EL (cell line): Measurements from ENCODE around the gene CTNND2.

Experiments used
- DNase-seq: peaks from one replicate; pipeline ENCODE4 v3.0.0-alpha.2; 2016

Gene CTNND2, protein sequence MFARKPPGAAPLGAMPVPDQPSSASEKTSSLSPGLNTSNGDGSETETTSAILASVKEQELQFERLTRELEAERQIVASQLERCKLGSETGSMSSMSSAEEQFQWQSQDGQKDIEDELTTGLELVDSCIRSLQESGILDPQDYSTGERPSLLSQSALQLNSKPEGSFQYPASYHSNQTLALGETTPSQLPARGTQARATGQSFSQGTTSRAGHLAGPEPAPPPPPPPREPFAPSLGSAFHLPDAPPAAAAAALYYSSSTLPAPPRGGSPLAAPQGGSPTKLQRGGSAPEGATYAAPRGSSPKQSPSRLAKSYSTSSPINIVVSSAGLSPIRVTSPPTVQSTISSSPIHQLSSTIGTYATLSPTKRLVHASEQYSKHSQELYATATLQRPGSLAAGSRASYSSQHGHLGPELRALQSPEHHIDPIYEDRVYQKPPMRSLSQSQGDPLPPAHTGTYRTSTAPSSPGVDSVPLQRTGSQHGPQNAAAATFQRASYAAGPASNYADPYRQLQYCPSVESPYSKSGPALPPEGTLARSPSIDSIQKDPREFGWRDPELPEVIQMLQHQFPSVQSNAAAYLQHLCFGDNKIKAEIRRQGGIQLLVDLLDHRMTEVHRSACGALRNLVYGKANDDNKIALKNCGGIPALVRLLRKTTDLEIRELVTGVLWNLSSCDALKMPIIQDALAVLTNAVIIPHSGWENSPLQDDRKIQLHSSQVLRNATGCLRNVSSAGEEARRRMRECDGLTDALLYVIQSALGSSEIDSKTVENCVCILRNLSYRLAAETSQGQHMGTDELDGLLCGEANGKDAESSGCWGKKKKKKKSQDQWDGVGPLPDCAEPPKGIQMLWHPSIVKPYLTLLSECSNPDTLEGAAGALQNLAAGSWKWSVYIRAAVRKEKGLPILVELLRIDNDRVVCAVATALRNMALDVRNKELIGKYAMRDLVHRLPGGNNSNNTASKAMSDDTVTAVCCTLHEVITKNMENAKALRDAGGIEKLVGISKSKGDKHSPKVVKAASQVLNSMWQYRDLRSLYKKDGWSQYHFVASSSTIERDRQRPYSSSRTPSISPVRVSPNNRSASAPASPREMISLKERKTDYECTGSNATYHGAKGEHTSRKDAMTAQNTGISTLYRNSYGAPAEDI (N-terminal part only)

DNA sequence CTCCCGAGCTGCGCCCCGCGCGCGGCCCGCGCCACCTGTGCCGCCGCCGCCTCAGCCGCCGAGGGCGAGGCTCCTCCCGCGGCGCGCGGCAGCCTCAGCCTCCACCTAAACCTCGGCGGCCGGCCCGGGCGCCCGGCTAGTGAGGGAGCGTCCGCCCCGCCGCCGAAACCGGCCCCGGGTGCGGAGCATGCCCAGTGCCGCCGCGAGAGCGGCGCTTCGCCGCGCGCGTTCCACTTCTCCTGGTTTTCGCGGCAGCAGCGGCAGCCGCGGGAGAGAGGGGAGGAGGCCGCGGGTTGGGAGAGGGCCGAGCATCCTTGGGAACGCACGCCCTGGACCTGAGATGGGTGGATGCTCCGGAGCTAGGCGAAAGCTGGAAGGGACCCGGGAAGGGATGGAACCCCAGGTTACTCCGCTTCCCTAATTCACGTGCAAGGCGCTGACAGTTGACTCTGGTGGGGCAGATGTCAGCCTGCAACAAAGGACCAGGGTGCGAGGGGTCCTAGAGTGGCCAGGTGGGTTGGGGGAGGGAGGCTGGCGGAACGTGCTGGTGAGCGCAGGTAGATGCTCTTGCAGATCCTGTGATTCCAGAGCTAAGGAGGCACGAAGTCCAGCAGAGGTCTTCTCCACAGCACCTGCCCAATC lies at the start of gene CTNND2:
CTNND2 (minus strand) TSS at position 182 of the 642 bp plus-strand sequence. CDS start 593 bp downstream, outside the sequence.
- DNase-seq, result no peak

DNA sequence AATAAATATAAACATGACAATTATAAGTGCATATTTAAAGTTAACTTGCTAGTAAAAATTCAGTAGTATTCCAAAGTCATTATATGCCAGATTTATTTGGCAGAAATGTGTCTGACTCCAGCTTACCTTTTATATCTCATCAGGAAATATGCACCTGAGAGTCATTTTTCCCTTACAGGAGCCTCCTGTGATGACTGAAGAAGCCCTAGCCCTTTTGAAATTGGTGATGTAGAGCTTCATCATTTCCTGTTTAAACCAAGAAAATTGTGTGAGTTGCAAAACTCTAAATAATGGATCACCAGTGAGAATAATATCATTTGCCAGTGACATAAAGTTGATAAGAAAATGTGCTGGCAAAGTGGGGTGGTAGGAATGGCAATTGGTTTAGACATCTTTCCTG lies 42.1 kb upstream of the CTNND2 start:
- no peak for DNase-seq

- DNase-seq, result no peak
These were observed 37.3 kb upstream of the CTNND2 start for GRCh38 chr5:11941566-11941965.

DNA sequence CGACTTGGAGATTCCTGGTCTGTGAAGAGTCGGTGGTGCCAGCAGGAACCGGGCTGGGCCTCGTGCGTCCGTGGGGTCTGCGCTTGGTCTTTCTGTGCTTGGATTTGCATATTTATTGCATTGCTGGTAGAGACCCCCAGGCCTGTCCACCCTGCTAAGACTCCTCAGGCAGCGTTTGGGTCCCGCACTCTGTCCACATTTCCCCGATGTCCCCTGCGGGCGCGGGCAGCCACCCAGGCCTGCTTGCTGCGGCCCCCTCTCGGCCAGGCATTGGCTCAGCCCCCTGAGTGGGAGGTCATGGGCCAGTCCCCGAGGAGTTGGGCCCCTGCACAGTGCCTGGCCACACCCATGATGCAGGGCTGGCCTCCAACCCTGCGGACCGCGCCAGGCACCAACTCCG lies 27.4 kb upstream of the CTNND2 start:
- no peak for DNase-seq

DNA sequence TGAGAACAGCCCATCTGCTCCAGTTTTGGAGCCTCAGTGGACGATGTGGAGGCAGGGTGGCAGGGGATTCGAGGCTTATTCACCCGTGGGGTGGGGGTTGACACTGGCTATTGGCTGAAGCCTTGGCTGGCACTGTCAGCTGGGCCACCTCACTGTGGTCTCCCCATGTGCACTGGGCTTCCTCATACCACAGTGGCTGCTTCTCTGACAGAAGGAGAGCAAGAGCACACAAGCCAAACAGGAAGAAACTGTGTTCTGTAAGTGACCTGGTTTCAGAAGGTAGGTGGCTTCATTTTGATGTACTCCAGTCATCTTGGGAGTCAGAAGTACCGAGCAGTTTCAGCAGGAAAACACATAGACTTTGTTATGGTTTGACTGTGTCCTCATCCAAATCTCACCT lies 24.7 kb upstream of the CTNND2 start:
- DNase-seq, result no peak

GRCh38 chr5:11925701-11926100 lies 21.5 kb upstream of the CTNND2 start:
- DNase-seq, result no peak

DNA sequence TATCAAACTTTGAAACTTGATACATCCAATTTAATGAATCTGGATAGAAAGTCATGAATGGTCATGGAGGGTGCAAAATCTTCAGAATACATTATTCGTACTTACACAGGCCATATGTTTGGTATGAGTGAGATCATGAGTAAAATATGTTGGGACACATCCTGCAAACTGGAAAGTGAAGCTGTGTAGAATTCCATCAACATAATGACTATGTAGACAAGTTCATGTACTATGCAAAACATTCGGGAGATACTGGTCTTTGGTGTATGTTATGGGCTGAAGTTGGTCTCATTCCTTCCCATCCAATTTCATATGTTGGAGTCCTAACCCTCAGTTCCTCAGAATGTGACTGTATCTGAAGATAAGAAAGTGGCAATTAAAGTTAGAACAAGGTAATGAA lies 18.1 kb upstream of the CTNND2 start:
- no peak for DNase-seq

- no peak for DNase-seq
These were observed 14.3 kb upstream of the CTNND2 start for GRCh38 chr5:11918463-11919045.

DNA sequence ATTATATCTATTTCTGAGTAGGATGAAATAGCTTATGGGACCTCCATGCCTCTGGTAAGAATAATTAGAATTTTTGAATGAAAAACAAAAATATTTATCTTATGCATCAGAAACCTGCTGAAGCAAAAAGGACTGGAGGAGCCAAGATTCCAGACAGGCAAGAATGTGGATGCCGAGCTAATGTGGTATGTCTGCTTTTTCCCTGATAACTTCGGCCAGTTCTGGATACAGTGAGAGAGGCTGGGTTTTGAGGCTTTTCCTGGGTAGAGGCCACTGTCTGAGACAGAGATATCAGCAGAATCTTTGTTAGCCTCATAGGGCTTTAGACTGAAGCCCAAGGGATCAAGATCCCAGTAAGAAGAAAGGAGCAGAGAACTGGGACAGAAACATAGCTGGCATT lies 5.2 kb upstream of the CTNND2 start:
- no peak for DNase-seq

DNA sequence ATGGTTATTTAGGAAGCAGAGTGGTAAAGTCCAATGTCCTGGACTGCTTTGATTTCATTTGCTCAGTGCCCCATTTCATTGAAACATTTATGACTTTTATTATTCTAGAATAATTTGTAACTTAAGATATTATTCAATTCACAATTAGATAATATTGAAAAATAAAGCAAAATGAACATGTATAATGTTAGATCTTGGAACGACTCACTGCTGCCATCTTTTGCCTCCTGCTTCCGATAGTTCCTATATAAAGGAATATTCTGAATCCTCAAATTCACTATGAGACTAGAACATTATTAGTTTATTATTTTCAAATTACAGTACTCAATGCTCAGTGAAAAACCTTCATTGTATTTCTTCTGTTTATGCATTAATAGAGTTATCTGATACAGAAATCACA lies 2.3 kb upstream of the CTNND2 start:
- no peak for DNase-seq

DNA sequence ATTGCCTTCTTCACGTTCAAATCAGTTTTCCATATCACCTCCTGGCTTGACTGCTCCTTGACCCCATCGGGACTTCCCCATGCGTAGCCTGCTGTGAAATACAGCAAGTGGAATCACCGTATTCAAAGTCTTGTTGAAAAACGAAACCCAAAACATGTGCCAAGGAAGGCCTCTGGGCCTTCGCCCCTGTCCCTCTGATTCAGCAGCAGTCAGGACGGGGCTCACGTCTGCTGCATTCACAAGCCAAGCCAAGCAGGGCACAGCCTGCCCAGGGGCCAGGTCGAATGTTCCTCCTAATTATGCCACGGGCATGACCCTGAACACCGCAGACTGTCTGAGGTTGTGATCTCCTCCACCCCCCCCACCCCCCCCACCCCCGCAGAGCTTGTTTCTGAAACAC lies 960 bp upstream of the CTNND2 start:
- DNase-seq, result no peak

DNA sequence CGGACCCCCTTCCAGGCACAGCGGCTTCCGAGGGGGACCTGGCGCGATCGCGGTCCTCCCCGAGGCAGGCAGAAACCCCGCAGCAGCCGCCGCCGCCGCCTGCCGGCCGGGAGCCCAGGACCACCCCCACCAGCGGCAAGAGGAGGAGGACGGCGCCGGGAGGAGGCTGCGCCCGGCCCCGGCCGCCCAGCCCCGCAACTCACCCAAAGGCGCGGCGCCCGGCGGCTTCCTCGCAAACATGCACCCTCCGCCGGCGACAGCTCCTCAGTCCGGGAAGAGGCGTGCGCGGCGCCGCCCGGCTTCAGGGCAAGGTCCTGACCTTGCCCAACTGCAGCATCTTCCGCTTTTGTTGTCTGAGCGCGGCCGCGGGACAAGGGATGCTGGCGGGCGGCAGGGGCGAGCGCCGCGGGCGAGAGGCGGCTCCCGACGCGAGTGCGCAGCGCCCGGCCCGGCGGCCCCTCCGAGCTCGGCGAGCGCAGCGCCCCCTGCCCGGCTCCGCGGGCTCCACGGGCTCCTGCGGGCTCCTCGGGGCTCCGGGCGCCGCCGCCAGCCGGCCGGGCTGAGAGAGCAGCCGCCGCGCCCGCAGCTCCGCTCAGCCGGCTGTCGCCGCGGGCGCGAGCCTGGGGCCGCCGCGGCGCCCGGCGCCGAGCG lies 507 bp downstream of the CTNND2 start:
- DNase-seq, result no peak

DNA sequence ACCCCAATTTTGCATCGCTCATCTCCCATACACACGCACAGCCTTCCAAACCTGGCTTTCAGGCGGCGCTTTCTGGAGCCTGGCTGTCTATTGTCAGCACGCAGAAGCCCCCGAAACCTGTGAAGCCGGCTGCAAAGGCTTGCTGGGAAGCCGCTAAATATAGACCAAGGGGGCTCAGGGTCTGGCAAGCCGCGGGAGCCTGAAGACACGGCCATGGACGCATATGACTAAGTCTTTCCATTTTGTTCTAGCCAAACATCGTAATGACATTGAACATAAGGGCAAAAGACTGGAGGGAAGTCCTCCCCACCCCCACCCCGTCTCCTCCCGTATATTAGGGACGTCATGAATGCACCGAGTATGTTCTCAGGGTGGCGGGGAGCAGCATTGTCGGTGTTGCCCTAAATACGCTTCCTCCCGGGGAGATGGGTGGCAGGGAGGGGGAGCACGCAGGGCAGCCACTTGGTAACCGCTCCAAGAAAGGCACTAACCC lies 1.1 kb downstream of the CTNND2 start:
- no peak for DNase-seq

- DNase-seq, result no peak
These were observed 2.0 kb downstream of the CTNND2 start for GRCh38 chr5:11902201-11902619.

GRCh38 chr5:11898787-11899186 lies 5.5 kb downstream of the CTNND2 start:
- no peak for DNase-seq

DNA sequence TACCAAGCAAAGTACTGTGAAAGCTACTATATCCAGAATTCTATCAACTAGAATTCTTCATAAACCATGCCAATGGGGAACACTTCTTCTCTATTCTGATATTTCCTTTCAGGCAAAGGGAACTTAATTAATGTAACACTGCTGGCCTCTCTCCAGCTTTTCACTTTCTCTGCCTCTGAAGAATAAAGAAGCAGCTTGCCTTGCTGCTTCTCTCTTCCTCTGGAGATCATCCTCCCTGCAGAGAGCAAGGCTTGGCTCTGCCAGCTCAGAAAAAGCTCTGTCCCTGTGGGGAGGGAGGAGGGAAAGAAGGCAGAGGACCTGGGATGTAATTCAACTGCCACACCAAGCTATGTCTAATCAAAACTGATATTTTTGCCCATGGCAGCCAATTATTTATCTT lies 6.5 kb downstream of the CTNND2 start:
- DNase-seq, result no peak

GRCh38 chr5:11894992-11895391 lies 9.3 kb downstream of the CTNND2 start:
- no peak for DNase-seq

DNA sequence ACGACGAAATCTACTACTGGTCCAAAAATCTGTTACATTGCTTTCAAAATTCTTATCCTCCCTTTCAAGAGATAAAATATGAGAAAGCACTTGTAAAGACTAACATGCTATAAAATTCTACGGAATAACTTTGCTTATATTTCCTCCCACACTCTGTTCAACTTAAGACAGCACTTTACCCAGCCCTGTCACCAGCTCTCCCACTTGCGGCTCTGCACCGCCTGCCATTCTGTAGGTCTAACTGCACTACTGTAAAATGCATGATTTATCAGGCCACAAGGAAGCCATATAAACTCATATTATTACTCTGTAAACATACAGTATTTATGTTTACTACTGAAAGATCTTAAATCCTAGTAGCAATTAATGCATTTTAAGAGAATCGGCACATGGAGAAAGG lies 11.4 kb downstream of the CTNND2 start:
- no peak for DNase-seq

DNA sequence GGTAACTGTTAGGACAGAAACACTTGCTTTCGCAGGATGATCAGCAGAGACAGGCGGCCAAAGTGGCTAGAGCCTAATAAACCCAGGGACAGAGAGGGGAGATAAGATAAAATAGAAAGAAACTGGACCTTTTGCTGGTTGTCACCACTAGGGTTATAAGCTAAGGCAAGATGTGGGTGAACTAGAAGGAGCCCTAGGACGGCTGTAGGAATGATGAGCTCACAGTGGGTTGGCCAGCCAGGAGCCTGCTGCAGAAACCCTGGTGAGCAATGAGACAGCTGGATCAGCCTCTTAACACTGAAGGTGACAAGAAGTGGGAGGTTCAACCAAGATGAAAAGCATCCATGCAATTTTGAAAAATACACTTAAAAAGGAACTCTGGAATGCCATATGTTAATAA lies 13.5 kb downstream of the CTNND2 start:
- no peak for DNase-seq

DNA sequence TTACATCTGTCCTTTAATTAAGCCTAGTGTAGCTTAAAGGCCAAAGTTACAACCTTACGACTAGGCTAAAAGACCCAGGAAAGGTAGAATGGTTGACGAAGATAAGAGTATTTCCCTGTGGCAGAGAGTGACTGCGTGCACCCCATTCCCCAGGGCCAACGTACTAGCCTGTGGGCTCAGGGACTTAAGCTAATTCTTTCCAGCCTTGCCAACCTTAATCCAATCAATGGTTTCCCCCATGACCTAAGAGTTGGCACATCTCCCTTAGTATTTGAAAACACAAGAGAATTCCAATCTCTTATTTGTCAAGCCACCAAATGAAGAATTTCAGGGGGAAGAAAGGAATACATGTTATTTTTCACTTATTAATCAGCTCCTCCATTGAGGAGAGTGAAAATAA lies 16.0 kb downstream of the CTNND2 start:
- DNase-seq, result no peak

DNA sequence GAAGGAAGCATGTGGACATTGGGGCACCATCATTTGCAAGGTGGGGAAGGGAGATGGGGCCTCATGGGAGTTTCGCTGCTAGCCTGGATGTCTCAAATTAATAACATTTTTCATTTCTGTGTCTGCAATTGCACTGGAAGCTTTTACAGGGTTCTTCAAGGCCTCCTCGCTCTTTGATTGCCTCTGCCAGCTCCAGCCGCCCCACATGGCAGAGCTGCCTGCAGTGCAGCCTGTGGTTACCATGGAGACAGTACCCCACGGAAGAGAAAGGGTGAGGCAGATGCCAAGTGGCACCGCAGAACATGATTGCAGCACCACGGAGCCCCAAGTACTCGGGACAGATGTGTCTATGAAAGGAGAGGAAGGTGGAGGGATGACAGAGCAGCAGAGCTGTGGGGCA lies 25.4 kb downstream of the CTNND2 start:
- DNase-seq, result no peak

DNA sequence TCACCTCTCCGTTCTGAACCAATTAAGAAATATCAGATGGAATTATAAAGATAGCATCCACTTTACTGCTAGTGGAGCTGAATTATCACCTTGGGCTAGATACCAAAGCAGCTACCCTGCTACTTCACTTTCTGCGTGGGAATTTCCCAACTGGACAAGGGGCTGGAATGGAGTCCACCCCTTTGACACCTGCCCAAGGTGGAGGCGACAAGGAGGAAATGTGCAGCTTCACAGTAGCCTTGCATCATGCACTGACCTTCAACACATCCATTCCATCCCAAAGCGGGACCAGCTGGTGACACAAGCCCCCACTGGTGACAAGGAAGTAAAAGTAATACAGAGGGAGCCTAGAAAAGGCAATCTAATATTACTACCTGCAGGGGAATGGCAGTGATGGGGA lies 30.7 kb downstream of the CTNND2 start:
- DNase-seq, result no peak
